GM23338 (cell line): Measurements from ENCODE around the gene CSTF2. TPM values are rescaled to one million over a fixed set of nuclear protein-coding genes. Genes with fewer than 3 reads are reported as not detected.

Source experiments
- ATAC-seq: fragments of 200-7000 bp; cut with Tn5 transposase; 3 replicates; pipeline ENCODE4 v1.9.1; 2020
- DNase-seq: peaks from one replicate; pipeline ENCODE4 v3.0.0-alpha.2; 2015; ENCODE audit warnings: low spot score
- H2AFZ ChIP-seq: fragments of 200-600 bp; sonication (generic); 2 replicates; pipeline ENCODE4 v1.8.0; 2016; ENCODE audit warnings: antibody characterized with exemption, mild to moderate bottlenecking, moderate library complexity
- H3F3A ChIP-seq: fragments of 200-600 bp; sonication (generic); replicated peaks from 2 replicates; pipeline ENCODE4 v1.8.0; 2017; ENCODE audit warnings: antibody characterized with exemption, mixed run types, low read depth
- H3K27ac ChIP-seq: fragments of 200-600 bp; sonication (generic); 2 replicates; pipeline ENCODE4 v1.6.1; 2016; ENCODE audit warnings: low read depth
- H3K27me3 ChIP-seq: fragments of 200-600 bp; sonication (generic); 2 replicates; pipeline ENCODE4 v1.8.0; 2016; ENCODE audit warnings: mild to moderate bottlenecking, mixed run types, moderate library complexity; ENCODE audit not compliant: insufficient read depth
- H3K36me3 ChIP-seq: fragments of 200-600 bp; sonication (generic); 2 replicates; pipeline ENCODE4 v1.8.0; 2016; ENCODE audit warnings: mild to moderate bottlenecking; ENCODE audit not compliant: insufficient read depth
- H3K4me1 ChIP-seq: fragments of 200-600 bp; sonication (generic); 2 replicates; pipeline ENCODE4 v1.8.0; 2016; ENCODE audit warnings: mild to moderate bottlenecking, moderate library complexity; ENCODE audit not compliant: insufficient read depth
- H3K4me2 ChIP-seq: fragments of 200-600 bp; sonication (generic); 2 replicates; pipeline ENCODE4 v1.7.1; 2017; ENCODE audit warnings: mixed run types
- H3K4me3 ChIP-seq: fragments of 200-600 bp; sonication (generic); 2 replicates; pipeline ENCODE4 v1.6.1; 2016; ENCODE audit warnings: mixed run types
- H3K79me2 ChIP-seq: fragments of 200-600 bp; sonication (generic); replicated peaks from 2 replicates; pipeline ENCODE4 v1.8.0; 2017; ENCODE audit warnings: mild to moderate bottlenecking; ENCODE audit not compliant: insufficient read depth
- H3K9me2 ChIP-seq: fragments of 200-600 bp; sonication (generic); 2 replicates; pipeline ENCODE4 v1.8.0; 2017; ENCODE audit not compliant: insufficient read depth
- H4K20me1 ChIP-seq: fragments of 200-600 bp; sonication (generic); replicated peaks from 2 replicates; pipeline ENCODE4 v1.8.0; 2017; ENCODE audit warnings: mild to moderate bottlenecking; ENCODE audit not compliant: insufficient read depth
- H3K27ac Mint-ChIP-seq: 2 replicates; pipeline ENCODE4 v1.8.0; 2020; ENCODE audit warnings: inconsistent platforms, mild to moderate bottlenecking, moderate library complexity, mixed read lengths
- H3K27me3 Mint-ChIP-seq: 3 replicates; pipeline ENCODE4 v1.8.0; 2022; ENCODE audit warnings: low read depth, mild to moderate bottlenecking, moderate library complexity, mixed read lengths, inconsistent platforms; ENCODE audit not compliant: insufficient read depth, poor library complexity
- H3K36me3 Mint-ChIP-seq: 3 replicates; pipeline ENCODE4 v1.8.0; 2021; ENCODE audit warnings: low read depth, mild to moderate bottlenecking, inconsistent platforms, moderate library complexity, mixed read lengths
- H3K4me1 Mint-ChIP-seq: 3 replicates; pipeline ENCODE4 v1.8.0; 2020; ENCODE audit warnings: mild to moderate bottlenecking, inconsistent platforms, mixed read lengths
- H3K4me3 Mint-ChIP-seq: 3 replicates; pipeline ENCODE4 v1.8.0; 2021; ENCODE audit warnings: moderate library complexity, mild to moderate bottlenecking, inconsistent platforms, mixed read lengths
- H3K9me3 Mint-ChIP-seq: 3 replicates; pipeline ENCODE4 v1.8.0; 2020; ENCODE audit warnings: moderate library complexity, mild to moderate bottlenecking, inconsistent platforms, mixed read lengths
- CREB1 ChIP-seq: fragments of 250-450 bp; sonication (Bioruptor Pico); IDR thresholded peaks from 2 replicates; pipeline ENCODE4 v1.5.0; 2020; ENCODE audit warnings: low read depth, mild to moderate bottlenecking, moderate library complexity
- CTCF ChIP-seq, 2 experiments: fragments of 200-600 bp in 1 of 2; sonication (generic) in 1 of 2; conservative IDR thresholded peaks; 2 replicates each; pipeline versions ENCODE4 v1.5.1 to v1.6.1; 2016 to 2017; ENCODE audit warnings: antibody characterized with exemption in 2 of 2, low read depth in 2 of 2, mild to moderate bottlenecking in 2 of 2, moderate library complexity in 1 of 2
- ETS1 ChIP-seq: IDR thresholded peaks from 2 replicates; pipeline ENCODE4 v1.6.1; 2016; ENCODE audit warnings: antibody characterized with exemption
- EZH2 ChIP-seq: fragments of 200-600 bp; sonication (generic); IDR thresholded peaks from one replicate; pipeline ENCODE4 v1.8.0; 2017; ENCODE audit warnings: antibody characterized with exemption, mild to moderate bottlenecking, low read depth; ENCODE audit not compliant: unreplicated experiment
- EZH2phosphoT487 ChIP-seq: fragments of 200-600 bp; sonication (generic); IDR thresholded peaks from one replicate; pipeline ENCODE4 v1.8.1; 2018; ENCODE audit warnings: antibody characterized with exemption; ENCODE audit not compliant: unreplicated experiment
- JUNB ChIP-seq: IDR thresholded peaks from one replicate; pipeline ENCODE4 v1.6.1; 2016; ENCODE audit warnings: antibody characterized with exemption; ENCODE audit not compliant: unreplicated experiment
- NANOG ChIP-seq: IDR thresholded peaks from 2 replicates; pipeline ENCODE4 v1.6.1; 2016; ENCODE audit warnings: antibody characterized with exemption, borderline replicate concordance
- POLR2AphosphoS5 ChIP-seq: IDR thresholded peaks from 2 replicates; pipeline ENCODE4 v1.6.1; 2016; ENCODE audit warnings: antibody characterized with exemption, low read depth
- REST ChIP-seq: IDR thresholded peaks from one replicate; pipeline ENCODE4 v1.6.1; 2018; ENCODE audit warnings: antibody characterized with exemption; ENCODE audit not compliant: unreplicated experiment
- STAT1 ChIP-seq: IDR thresholded peaks from one replicate; pipeline ENCODE4 v1.6.1; 2016; ENCODE audit warnings: antibody characterized with exemption; ENCODE audit not compliant: unreplicated experiment
- ZNF114 ChIP-seq: fragments of 250-450 bp; sonication (Bioruptor Pico); IDR thresholded peaks from 2 replicates; pipeline ENCODE4 v1.5.0; 2020; ENCODE audit warnings: mild to moderate bottlenecking, moderate library complexity
- ZNF331 ChIP-seq: fragments of 250-450 bp; sonication (Bioruptor Pico); IDR thresholded peaks from 2 replicates; pipeline ENCODE4 v1.5.0; 2020; ENCODE audit warnings: low read depth, mild to moderate bottlenecking, moderate library complexity
- polyA plus RNA-seq: library from polyadenylated mRNA; unstranded; fragments of >200 nt; fragmentation: Nextera tagmentation; extraction: Ambion mirVana; gene quantifications from 2 replicates; pipeline ENCODE4 v1.2.1, GENCODE V29; 2016
- total RNA-seq: library from RNA; depleted of rRNA; stranded (reverse); fragments of >200 nt; shearing (Covaris generic); gene quantifications from 2 replicates; pipeline ENCODE4 v1.2.3, GENCODE V29; 2014
- TF ChIP-seq, protein P1 (sequence below): fragments of 250-450 bp; sonication (Bioruptor Pico); IDR thresholded peaks from 2 replicates; pipeline ENCODE4 v1.5.0; 2020; ENCODE audit warnings: mild to moderate bottlenecking, moderate library complexity

CSTF2 gene
- total and polyA plus RNA-seq, 2 experiments from 2014 or later: 24.4 to 30.1 TPM

DNA sequence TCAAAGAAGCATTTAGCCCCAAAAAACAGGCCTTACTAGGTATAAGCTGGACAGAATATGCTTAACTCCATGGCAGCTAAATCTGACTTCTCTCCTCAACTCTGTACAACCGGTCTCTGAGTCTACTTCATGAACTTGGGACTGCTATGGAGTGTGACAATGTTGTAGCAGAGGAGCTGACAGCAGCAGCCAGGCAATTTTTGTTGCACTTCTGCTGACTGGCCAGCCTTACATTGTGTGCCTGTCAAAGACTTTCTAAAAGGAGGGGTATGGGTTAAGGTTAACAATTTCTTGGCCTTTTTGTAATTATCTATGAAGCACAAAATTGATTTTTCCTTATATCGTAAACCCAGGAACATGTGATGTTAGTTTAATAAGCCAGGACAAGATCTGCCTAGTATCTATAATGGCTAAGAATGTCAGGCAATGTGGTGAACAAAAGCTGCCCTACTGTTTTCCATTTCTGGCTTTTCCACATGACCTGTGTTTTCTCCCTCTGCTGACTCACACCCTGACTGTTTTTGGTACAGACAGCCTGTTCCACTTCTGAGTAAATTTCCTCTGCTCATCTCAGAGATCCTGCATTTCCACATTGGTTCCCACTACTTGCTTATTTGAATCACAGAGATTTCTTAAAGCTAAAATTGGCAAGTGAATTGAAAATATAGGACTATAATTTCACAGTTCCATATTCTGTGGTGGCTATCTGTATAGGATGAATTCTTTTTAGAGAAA lies 44.6 kb downstream of the CSTF2 start:
- no peaks in the 10 kb centered on the region for H3K36me3 Mint-ChIP-seq
- H3K79me2 ChIP-seq: no peaks in the 10 kb centered on the region
- DNase-seq (no peak), ATAC-seq (no peak)
- H3K9me3 Mint-ChIP-seq: no peaks in the 10 kb centered on the region; the same call in 2 of the 3 replicates
- no peak overlapping the region for H3K4me3 Mint-ChIP-seq
- H3K4me3 ChIP-seq: no peak overlapping the region
- no peaks in the 10 kb centered on the region for H3K4me1 Mint-ChIP-seq
- H3F3A ChIP-seq: no peaks in the 10 kb centered on the region
- H2AFZ ChIP-seq: no peak overlapping the region
- H3K27ac ChIP-seq: no peak overlapping the region
- H3K27me3 ChIP-seq: no peaks in the 10 kb centered on the region
- no peak for TF ChIP-seq CTCF (conservative IDR thresholded peaks at IDR 0.05; ENCODE audit: low read depth in 2 of 2)
- TF ChIP-seq REST: no peak
- TF ChIP-seq ZNF114 (CRISPR knock-in tag): no peak
- no peak for TF ChIP-seq CREB1
- TF ChIP-seq NANOG: no peak
- no peak for TF ChIP-seq POLR2AphosphoS5
- no peak for TF ChIP-seq EZH2phosphoT487
- TF ChIP-seq STAT1: no peak
- TF ChIP-seq, protein P1, sequence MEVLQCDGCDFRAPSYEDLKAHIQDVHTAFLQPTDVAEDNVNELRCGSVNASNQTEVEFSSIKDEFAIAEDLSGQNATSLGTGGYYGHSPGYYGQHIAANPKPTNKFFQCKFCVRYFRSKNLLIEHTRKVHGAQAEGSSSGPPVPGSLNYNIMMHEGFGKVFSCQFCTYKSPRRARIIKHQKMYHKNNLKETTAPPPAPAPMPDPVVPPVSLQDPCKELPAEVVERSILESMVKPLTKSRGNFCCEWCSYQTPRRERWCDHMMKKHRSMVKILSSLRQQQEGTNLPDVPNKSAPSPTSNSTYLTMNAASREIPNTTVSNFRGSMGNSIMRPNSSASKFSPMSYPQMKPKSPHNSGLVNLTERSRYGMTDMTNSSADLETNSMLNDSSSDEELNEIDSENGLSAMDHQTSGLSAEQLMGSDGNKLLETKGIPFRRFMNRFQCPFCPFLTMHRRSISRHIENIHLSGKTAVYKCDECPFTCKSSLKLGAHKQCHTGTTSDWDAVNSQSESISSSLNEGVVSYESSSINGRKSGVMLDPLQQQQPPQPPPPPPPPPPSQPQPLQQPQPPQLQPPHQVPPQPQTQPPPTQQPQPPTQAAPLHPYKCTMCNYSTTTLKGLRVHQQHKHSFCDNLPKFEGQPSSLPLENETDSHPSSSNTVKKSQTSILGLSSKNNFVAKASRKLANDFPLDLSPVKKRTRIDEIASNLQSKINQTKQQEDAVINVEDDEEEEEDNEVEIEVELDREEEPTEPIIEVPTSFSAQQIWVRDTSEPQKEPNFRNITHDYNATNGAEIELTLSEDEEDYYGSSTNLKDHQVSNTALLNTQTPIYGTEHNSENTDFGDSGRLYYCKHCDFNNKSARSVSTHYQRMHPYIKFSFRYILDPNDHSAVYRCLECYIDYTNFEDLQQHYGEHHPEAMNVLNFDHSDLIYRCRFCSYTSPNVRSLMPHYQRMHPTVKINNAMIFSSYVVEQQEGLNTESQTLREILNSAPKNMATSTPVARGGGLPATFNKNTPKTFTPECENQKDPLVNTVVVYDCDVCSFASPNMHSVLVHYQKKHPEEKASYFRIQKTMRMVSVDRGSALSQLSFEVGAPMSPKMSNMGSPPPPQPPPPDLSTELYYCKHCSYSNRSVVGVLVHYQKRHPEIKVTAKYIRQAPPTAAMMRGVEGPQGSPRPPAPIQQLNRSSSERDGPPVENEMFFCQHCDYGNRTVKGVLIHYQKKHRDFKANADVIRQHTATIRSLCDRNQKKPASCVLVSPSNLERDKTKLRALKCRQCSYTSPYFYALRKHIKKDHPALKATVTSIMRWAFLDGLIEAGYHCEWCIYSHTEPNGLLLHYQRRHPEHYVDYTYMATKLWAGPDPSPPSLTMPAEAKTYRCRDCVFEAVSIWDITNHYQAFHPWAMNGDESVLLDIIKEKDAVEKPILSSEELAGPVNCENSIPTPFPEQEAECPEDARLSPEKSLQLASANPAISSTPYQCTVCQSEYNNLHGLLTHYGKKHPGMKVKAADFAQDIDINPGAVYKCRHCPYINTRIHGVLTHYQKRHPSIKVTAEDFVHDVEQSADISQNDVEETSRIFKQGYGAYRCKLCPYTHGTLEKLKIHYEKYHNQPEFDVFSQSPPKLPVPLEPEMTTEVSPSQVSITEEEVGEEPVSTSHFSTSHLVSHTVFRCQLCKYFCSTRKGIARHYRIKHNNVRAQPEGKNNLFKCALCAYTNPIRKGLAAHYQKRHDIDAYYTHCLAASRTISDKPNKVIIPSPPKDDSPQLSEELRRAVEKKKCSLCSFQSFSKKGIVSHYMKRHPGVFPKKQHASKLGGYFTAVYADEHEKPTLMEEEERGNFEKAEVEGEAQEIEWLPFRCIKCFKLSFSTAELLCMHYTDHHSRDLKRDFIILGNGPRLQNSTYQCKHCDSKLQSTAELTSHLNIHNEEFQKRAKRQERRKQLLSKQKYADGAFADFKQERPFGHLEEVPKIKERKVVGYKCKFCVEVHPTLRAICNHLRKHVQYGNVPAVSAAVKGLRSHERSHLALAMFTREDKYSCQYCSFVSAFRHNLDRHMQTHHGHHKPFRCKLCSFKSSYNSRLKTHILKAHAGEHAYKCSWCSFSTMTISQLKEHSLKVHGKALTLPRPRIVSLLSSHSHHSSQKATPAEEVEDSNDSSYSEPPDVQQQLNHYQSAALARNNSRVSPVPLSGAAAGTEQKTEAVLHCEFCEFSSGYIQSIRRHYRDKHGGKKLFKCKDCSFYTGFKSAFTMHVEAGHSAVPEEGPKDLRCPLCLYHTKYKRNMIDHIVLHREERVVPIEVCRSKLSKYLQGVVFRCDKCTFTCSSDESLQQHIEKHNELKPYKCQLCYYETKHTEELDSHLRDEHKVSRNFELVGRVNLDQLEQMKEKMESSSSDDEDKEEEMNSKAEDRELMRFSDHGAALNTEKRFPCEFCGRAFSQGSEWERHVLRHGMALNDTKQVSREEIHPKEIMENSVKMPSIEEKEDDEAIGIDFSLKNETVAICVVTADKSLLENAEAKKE: no peak
- no peak for TF ChIP-seq ETS1
- no peak for TF ChIP-seq JUNB
- no peak for TF ChIP-seq ZNF331 (CRISPR knock-in tag)
- TF ChIP-seq EZH2: no peak
- no peaks in the 10 kb centered on the region for H3K4me1 ChIP-seq
- H3K9me2 ChIP-seq: no peaks in the 10 kb centered on the region
- no peak overlapping the region for H3K4me2 ChIP-seq
- no peaks in the 10 kb centered on the region for H4K20me1 ChIP-seq
- no peak overlapping the region for H3K27ac Mint-ChIP-seq
- H3K36me3 ChIP-seq: no peaks in the 10 kb centered on the region
- no peaks in the 10 kb centered on the region for H3K27me3 Mint-ChIP-seq
